ENCODE data around the gene USP22.

DNA sequence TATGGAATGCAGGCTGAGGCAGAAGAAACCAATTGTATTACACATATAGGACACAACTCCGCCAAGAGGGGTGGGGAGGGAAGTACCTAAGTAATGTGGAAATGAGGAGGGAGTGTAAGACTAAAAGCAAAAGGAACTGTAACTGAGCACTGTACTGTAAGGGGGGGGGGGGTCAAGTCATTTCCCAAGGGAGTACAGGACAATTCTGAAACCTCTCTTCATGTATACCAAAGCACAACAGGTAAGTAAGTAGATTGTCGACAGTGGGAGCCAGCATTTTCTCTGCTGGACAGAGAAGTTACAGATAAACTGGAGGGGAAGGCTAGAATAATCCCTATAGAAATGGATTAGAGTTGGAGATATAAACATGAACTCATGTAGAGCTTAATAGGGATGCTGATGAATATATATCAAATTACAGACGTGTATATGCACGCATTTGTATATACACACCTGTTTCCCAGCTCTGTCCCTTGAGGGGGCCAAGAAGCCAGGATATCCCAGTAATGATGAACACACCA lies 6.4 kb downstream of the USP22 start:
- TF ChIP-seq, protein P1, sequence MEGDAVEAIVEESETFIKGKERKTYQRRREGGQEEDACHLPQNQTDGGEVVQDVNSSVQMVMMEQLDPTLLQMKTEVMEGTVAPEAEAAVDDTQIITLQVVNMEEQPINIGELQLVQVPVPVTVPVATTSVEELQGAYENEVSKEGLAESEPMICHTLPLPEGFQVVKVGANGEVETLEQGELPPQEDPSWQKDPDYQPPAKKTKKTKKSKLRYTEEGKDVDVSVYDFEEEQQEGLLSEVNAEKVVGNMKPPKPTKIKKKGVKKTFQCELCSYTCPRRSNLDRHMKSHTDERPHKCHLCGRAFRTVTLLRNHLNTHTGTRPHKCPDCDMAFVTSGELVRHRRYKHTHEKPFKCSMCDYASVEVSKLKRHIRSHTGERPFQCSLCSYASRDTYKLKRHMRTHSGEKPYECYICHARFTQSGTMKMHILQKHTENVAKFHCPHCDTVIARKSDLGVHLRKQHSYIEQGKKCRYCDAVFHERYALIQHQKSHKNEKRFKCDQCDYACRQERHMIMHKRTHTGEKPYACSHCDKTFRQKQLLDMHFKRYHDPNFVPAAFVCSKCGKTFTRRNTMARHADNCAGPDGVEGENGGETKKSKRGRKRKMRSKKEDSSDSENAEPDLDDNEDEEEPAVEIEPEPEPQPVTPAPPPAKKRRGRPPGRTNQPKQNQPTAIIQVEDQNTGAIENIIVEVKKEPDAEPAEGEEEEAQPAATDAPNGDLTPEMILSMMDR (IDR thresholded peaks at IDR 0.05): no peak
- TF ChIP-seq POLR2AphosphoS5 (IDR thresholded peaks at IDR 0.05; ENCODE audit: insufficient read depth in 1 of 2, low read depth in 1 of 2): no peak
